GM19099 (cell line): Measurements from ENCODE around the gene INIP.

ENCODE experiments used
- POLR2A ChIP-seq: IDR thresholded peaks from 3 replicates; pipeline ENCODE4 v1.6.1; 2011; ENCODE audit warnings: low read depth; ENCODE audit not compliant: insufficient read length; ENCODE audit errors: extremely low read depth

INIP gene

DNA sequence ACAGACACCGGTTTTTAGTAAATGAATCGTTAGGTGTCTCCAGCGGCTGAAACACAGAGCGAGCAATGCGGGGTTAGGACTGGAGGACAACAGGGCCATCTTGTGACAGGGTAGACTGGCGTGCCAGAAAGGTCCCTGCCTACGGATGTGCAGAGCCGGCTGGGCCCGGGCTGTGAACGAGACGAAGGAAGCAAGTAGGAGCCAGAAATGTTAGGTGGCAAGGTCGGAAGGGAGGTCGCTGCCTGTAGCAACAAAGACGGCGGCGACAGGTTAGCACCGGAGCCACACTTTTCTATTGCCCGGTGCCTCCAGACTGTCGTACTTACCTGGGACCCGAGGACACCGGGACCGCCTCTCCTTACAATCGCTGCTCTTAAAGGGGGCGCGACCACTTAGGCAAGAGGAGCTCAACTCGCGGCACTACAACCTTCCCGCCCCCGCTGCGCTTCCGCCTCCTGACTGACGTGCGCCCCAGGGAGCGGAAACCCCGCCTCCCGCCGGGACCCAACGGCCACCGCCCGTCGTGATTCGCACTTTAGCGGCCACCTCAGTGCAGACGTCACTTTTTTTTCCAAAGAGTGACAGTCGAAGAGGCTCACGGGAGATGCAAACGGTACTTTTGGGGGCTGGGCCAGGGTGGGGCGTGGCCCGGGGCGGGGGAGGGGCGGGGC lies at the start of gene INIP:
Gene INIP, minus strand, starts transcription at position 457 of the 671 bp plus-strand sequence. CDS start 1,632 bp downstream, outside the sequence.
- peak; percentile 83 for TF ChIP-seq POLR2A

DNA sequence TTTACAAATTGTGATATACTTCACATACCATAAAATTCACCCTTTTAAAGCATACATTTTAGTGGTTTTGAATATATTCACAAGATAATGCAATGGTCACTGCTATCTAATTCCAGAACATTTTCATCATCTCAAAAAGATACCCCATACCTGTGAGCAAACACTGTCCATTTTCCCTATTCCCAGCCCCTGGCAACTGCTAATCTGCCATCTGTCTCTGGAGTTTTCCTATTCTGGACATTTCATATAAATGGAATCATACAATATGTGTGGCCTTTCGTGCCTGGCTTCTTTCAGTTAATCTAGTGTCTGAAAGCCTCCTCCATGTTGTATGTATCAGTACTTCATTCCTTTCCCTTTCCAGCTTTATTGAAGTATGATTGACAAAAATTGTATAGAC lies 47.4 kb upstream of the INIP start:
- no peak for TF ChIP-seq POLR2A

- TF ChIP-seq POLR2A: no peak
These were observed 46.9 kb upstream of the INIP start for GRCh38 chr9:112764837-112765236.

DNA sequence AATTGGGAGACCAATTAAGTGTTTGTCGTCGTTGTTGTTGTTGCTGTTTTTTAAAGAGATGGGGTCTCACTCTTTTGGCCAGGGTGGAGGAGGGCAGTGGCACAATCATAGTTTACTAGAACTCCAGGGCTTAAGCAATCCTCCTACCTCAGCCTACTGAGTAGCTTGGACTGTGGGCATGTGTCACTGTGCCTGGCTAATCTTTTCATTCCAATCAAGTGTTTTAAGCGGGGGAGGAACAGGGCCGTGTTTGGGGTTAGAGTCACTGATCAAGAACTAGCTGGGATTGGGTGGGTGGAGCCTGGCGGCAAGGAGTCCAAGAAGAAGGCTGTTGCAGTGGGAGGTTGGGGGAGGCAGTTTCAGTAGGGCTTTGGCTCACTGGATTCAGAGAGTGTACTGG lies 46.4 kb upstream of the INIP start:
- TF ChIP-seq POLR2A: no peak

- no peak for TF ChIP-seq POLR2A
These were observed 45.0 kb upstream of the INIP start for GRCh38 chr9:112762726-112763518.

DNA sequence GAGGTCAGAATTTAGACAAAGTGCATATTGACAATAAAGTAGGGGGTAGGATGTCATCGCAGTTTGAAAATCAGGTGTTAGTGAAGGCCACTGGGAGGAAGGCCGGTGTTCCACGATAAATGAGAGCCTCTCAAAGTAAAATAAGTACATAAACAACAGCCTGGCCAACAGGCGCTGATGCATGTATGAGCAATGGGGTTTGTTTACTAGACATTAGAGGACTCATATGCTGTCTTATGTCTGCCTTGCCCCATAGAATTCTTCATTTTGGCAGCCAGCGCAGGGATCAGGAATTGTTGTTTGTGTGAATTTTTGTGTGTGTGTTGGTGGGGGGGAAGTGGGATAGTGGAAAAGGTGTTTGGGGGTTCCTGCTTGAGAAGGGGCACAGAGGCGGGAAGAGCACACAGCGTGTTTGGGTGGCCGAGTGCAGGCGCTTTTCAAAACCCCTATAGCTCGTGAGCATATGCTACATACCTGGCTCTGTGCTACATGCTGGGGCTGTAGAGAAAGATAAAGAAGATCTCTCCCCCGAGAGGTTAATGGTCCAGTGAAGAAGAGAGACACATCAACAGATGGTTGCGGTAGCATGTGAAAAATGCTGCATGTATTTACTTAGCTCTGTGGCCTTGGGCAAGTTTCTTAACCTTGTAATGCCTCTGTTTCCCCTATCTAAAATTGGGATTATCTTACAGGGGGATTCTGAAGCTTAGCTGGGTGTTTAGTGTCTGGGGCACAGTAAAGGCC lies 44.2 kb upstream of the INIP start:
- no peak for TF ChIP-seq POLR2A

GRCh38 chr9:112760821-112761220 lies 42.9 kb upstream of the INIP start:
- no peak for TF ChIP-seq POLR2A

DNA sequence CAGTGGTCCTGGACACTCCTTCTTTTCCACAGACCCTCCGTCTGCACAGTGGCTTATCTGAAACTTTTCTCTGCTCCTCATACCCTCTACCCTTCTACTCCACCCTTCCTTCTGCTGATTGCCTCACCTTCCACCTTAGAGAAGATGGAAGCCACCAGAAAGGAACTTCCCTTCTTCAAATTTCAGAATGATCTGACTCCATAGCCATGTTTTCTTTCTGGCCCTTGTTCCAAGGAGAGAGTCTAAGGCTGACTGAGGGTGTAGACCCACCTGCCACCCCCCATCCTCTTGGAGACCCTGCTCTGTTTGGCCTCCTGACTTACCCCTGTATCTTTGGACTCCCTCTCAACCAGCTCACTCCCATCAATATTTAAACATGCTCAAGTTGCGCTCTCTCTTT lies 40.0 kb upstream of the INIP start:
- TF ChIP-seq POLR2A: no peak

GRCh38 chr9:112757282-112757883 lies 39.5 kb upstream of the INIP start:
- no peak for TF ChIP-seq POLR2A

DNA sequence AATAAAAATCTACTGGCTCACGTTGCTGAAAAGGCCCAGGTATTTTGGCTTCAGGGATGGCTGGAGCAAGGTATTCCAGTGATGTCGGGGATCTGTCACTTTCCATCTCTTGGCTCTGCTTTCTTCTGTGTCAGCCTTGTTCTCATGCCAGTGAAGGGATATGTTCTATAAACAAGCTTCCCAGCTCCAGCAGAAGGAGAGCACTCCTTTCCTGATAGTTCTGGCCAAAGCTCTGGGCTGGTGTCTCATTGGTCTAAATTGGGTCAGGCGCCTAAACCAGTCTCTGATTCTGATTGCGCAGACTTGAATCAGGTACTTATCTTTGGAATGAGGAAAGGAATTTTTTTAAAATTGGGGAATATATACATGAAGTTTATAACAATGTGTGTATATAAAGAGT lies 37.8 kb upstream of the INIP start:
- TF ChIP-seq POLR2A: no peak

DNA sequence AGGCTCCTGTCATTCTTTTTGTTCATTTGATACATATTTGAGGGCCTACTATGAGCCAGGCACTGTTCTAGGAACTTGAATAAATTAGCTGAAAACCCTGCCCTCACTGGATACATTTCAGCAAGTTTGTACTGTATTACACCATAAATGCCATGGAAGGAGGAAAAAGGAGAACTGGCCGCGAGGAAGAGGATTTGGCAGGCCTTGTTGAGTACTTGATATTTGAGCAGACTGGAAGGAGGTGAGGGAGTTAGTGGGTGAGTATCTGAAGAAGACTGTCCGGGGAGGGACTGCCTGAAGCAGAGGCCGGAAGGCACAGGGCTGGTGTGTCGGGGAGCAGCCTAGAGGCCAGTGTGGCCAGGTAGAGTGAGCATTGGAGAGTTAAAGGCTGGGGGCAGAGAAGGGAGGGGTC lies 37.1 kb upstream of the INIP start:
- no peak for TF ChIP-seq POLR2A

- no peak for TF ChIP-seq POLR2A
These were observed 36.7 kb upstream of the INIP start for GRCh38 chr9:112754578-112754977.

- no peak for TF ChIP-seq POLR2A
These were observed 35.8 kb upstream of the INIP start for GRCh38 chr9:112753725-112754124.

DNA sequence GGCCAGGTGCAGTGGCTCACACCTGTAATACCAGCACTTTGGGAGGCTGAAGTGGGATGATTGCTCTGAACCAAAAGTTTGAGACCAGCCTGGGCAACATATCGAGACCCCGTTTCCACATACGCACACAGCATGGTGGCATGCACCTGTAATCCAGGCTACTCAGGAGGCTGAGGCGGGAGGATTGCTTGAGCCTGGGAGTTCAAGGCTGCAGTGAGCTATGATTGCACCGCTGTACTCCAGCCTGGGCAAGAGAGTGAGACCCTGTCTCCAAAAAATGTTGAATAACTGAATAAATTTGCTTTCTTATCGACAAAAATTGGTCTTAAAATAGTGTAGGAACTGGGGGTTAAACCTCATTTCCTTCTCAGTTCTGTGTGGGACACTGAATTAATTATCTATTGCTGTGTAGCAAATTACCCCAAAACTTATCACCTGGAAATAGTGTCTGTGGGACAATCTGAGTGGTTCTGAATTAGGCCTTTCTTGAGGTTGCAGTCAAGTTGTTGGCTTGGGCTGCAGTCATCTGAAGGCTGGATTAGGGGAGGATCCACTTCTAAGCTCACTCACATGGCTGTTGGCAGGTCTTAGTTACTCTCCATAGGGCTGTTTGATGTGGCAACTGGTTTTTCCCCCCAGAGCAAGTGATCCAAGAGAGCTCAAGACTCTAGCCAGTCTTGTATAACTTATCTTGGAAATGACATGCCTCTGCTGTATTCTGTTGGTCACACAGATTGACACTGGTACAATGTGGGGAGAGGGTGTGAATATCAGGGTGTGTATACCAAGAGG lies 34.6 kb upstream of the INIP start:
- no peak for TF ChIP-seq POLR2A
